ENCODE results near the gene NR1D2.
"Not testable (repeated sequence)": the region's sequence is repeated elsewhere in the genome, so short reads cannot be mapped to it uniquely, and the experiment has no call there.

The NR1D2 gene

GRCh38 chr3:24018784-24019570 lies 73.9 kb downstream of the NR1D2 start:
- no peak for DNase-seq (ENCODE audit: insufficient read length, low spot score)
- no peak for FAIRE-seq
- TF ChIP-seq TAF1 (IDR thresholded peaks at IDR 0.05; ENCODE audit: low read depth, low read length) = no peak
- no peak for TF ChIP-seq PAX5 (IDR thresholded peaks at IDR 0.05; ENCODE audit: insufficient read depth, low read length, severe bottlenecking)
- TF ChIP-seq POLR2AphosphoS5 (IDR thresholded peaks at IDR 0.05; ENCODE audit: low read depth, low read length) = no peak
- no peak for TF ChIP-seq POU2F2 (IDR thresholded peaks at IDR 0.05; ENCODE audit: low read depth, low read length)
- no peak for TF ChIP-seq POLR2A (IDR thresholded peaks at IDR 0.05; ENCODE audit: low read depth, low read length)
- TF ChIP-seq SPI1 (IDR thresholded peaks at IDR 0.05; ENCODE audit: low read depth, low read length) = no peak

- TF ChIP-seq POLR2AphosphoS5 (IDR thresholded peaks at IDR 0.05; ENCODE audit: low read depth, low read length) (no peak), TAF1 (IDR thresholded peaks at IDR 0.05; ENCODE audit: low read depth, low read length) (no peak), POU2F2 (IDR thresholded peaks at IDR 0.05; ENCODE audit: low read depth, low read length) (no peak), POLR2A (IDR thresholded peaks at IDR 0.05; ENCODE audit: low read depth, low read length) (no peak), PAX5 (IDR thresholded peaks at IDR 0.05; ENCODE audit: insufficient read depth, low read length, severe bottlenecking) (no peak)
- FAIRE-seq (no peak), DNase-seq (ENCODE audit: insufficient read length, low spot score) (no peak)
Measured at GRCh38 chr3:24019585-24019984, 74.5 kb downstream of the NR1D2 start.

DNA sequence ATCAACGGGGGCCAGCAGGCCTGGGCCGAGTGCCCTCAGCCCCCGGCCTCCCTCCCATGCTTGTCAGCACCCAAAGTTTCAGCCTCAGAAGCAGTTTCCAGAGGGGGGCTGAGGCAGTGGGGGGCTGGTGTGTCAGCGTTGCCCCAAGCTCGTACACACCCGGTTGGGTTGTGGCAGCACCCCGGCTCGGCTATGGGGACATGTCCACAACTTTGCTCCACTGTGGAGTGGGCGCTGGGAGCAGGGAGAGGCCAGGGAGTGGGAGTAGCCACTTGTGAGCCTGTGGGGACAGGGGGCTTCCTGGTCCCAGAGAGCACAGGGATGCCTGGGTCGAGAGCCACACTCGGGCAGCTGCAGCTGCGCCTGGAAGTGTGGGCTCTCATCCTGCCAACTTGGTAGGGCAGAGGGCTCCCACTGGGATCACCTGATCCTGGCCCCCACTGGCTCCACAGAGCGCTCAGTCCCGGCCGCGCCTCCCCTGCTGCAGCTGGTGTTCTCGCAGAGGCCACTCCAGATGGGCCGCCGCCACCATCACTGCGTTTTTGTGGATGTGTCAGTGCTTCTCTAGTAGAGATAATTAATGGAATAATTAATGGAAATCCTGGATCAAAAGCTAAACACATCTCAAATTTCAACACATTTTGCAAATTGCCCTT lies 75.1 kb downstream of the NR1D2 start:
- no peak for DNase-seq (ENCODE audit: insufficient read length, low spot score)
- no peak for FAIRE-seq
- TF ChIP-seq PAX5 (IDR thresholded peaks at IDR 0.05; ENCODE audit: insufficient read depth, low read length, severe bottlenecking) (no peak), POLR2A (IDR thresholded peaks at IDR 0.05; ENCODE audit: low read depth, low read length) (no peak), POLR2AphosphoS5 (IDR thresholded peaks at IDR 0.05; ENCODE audit: low read depth, low read length) (no peak), SPI1 (IDR thresholded peaks at IDR 0.05; ENCODE audit: low read depth, low read length) (no peak), POU2F2 (IDR thresholded peaks at IDR 0.05; ENCODE audit: low read depth, low read length) (no peak), TAF1 (IDR thresholded peaks at IDR 0.05; ENCODE audit: low read depth, low read length) (no peak)

GRCh38 chr3:24023197-24023596 lies 78.1 kb downstream of the NR1D2 start:
- TF ChIP-seq TAF1 (IDR thresholded peaks at IDR 0.05; ENCODE audit: low read depth, low read length) (no peak), POU2F2 (IDR thresholded peaks at IDR 0.05; ENCODE audit: low read depth, low read length) (no peak), POLR2A (IDR thresholded peaks at IDR 0.05; ENCODE audit: low read depth, low read length) (no peak), SPI1 (IDR thresholded peaks at IDR 0.05; ENCODE audit: low read depth, low read length) (no peak), POLR2AphosphoS5 (IDR thresholded peaks at IDR 0.05; ENCODE audit: low read depth, low read length) (no peak), PAX5 (IDR thresholded peaks at IDR 0.05; ENCODE audit: insufficient read depth, low read length, severe bottlenecking) (no peak)
- no peak for FAIRE-seq
- no peak for DNase-seq (ENCODE audit: insufficient read length, low spot score)

GRCh38 chr3:24025805-24026204 lies 80.7 kb downstream of the NR1D2 start:
- no peak for FAIRE-seq
- no peak for DNase-seq (ENCODE audit: insufficient read length, low spot score)
- TF ChIP-seq SPI1 (IDR thresholded peaks at IDR 0.05; ENCODE audit: low read depth, low read length) (no peak), POLR2A (IDR thresholded peaks at IDR 0.05; ENCODE audit: low read depth, low read length) (no peak), PAX5 (IDR thresholded peaks at IDR 0.05; ENCODE audit: insufficient read depth, low read length, severe bottlenecking) (no peak), TAF1 (IDR thresholded peaks at IDR 0.05; ENCODE audit: low read depth, low read length) (no peak)

- FAIRE-seq = not testable (repeated sequence)
Measured at GRCh38 chr3:24026665-24027064, 81.6 kb downstream of the NR1D2 start.

DNA sequence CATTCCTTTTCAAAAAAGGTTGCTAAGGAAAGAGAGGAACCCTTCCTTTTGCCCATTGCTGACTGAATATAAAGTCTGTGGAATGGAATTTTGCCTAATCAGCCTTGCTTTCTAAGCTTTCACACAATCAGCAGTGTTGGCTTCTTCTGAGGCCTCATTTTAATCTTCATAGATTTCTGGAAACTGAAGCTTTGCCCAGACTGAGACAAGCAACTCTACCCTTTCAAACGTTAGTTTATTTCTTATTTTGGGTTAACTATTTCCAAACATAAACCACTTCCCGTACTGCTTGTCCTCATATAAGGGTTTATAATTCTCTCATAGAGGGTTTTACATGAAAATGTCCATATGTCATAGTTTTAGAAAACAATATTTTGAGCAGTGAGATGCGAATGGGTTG lies 82.9 kb downstream of the NR1D2 start:
- FAIRE-seq (no peak), DNase-seq (ENCODE audit: insufficient read length, low spot score) (no peak)
- TF ChIP-seq POLR2AphosphoS5 (IDR thresholded peaks at IDR 0.05; ENCODE audit: low read depth, low read length) (no peak), PAX5 (IDR thresholded peaks at IDR 0.05; ENCODE audit: insufficient read depth, low read length, severe bottlenecking) (no peak), SPI1 (IDR thresholded peaks at IDR 0.05; ENCODE audit: low read depth, low read length) (no peak), POU2F2 (IDR thresholded peaks at IDR 0.05; ENCODE audit: low read depth, low read length) (no peak)

More at GRCh38 chr3:24026665-24027064, 81.6 kb downstream of the NR1D2 start:
- DNase-seq (ENCODE audit: insufficient read length, low spot score) = not testable (repeated sequence)

All from GM12891 (cell line).